ENCODE results near the gene GMDS. TPM values are rescaled to one million over a fixed set of nuclear protein-coding genes. Genes with fewer than 3 reads are reported as not detected.

Gene GMDS
- polyA plus RNA-seq, 1 of the 3 experiments (the other 2 are of a cell fraction), result 12.3 TPM

- no peak for TF ChIP-seq IRF3 (IDR thresholded peaks at IDR 0.05; ENCODE audit: low read depth, low read length)
- TF ChIP-seq FOXM1 (IDR thresholded peaks at IDR 0.05; ENCODE audit: low read depth), result no peak
- no peak for TF ChIP-seq GATA2 (CRISPR knock-in tag; IDR thresholded peaks at IDR 0.05)
- no peak for TF ChIP-seq TAF1 (IDR thresholded peaks at IDR 0.05; ENCODE audit: borderline replicate concordance, low read depth, low read length)
- TF ChIP-seq ELF1 (IDR thresholded peaks at IDR 0.05), result no peak
- TF ChIP-seq RCOR1 (IDR thresholded peaks at IDR 0.05; ENCODE audit: low read length), result no peak
- TF ChIP-seq RAD21 (IDR thresholded peaks at IDR 0.05; ENCODE audit: low read length), result peak; percentile 38
These were observed 632.5 kb downstream of the GMDS start (continued) for GRCh38 chr6:1612974-1613306.

- H3K9ac ChIP-seq, result peak overlapping the region; percentile 76
- 10% methylated on average over 10 of the region's 10 CpGs for WGBS (ENCODE audit: low lambda C conversion rate)
- peaks cover 0 to 2% of the 10 kb centered on the region in 2 experiments for H3K36me3 ChIP-seq (replicated peaks in 1 of 2; ENCODE audit: control insufficient read depth in 1 of 2, insufficient read depth in 2 of 2, low read length in 1 of 2)
- peaks cover 45% of the 10 kb centered on the region for H3K79me2 ChIP-seq (ENCODE audit: insufficient read depth)
- H2AFZ ChIP-seq (ENCODE audit: low read depth), result peak overlapping the region; percentile 56; the same call in 1 of the 2 replicates
- H3K27me3 ChIP-seq (ENCODE audit: insufficient read depth), result no peaks in the 10 kb centered on the region
- POLR2A ChIA-PET, result no interaction called here
- H3K9me3 ChIP-seq, result no peaks in the 10 kb centered on the region
- H3K4me2 ChIP-seq, result peak overlapping the region; percentile 95
- CTCF ChIA-PET, result interaction anchor here (0.6 to 3.1 kb wide), 14 partner anchors 16 to 1022 kb away, joined by 3 to 22 read pairs (median 3); no protein-coding TSS in a partner anchor
- no peak for DNase-seq
- H3K4me1 ChIP-seq (ENCODE audit: control insufficient read depth in 1 of 2, insufficient read depth in 2 of 2, low read depth in 1 of 2, low read length in 1 of 2), result peaks cover 0 to 8% of the 10 kb centered on the region in 2 experiments; a peak in 1 of 4 replicates
- peaks cover 15% of the 10 kb centered on the region for H3F3A ChIP-seq (replicated peaks; ENCODE audit: insufficient read depth)
- no peak for TF ChIP-seq PBX3 (IDR thresholded peaks at IDR 0.05)
- TF ChIP-seq CTCF (IDR thresholded peaks at IDR 0.05), result no peak
- no peak for TF ChIP-seq EZH2phosphoT487 (IDR thresholded peaks at IDR 0.05; ENCODE audit: borderline replicate concordance, low read depth)
- no peak for TF ChIP-seq MXI1 (IDR thresholded peaks at IDR 0.05; ENCODE audit: low read depth, low read length)
- no peak for TF ChIP-seq ZBTB33 (IDR thresholded peaks at IDR 0.05; ENCODE audit: borderline replicate concordance, low read depth)
- no peak for TF ChIP-seq NRF1 (IDR thresholded peaks at IDR 0.05; ENCODE audit: low read depth, low read length)
- TF ChIP-seq FOSL2 (IDR thresholded peaks at IDR 0.05; ENCODE audit: borderline replicate concordance, low read depth), result no peak
- TF ChIP-seq TAF1 (IDR thresholded peaks at IDR 0.05; ENCODE audit: borderline replicate concordance, low read depth, low read length), result no peak
- no peak for TF ChIP-seq USF2 (IDR thresholded peaks at IDR 0.05; ENCODE audit: borderline replicate concordance, low read depth, low read length)
- no peak for TF ChIP-seq ELF1 (IDR thresholded peaks at IDR 0.05)
- no peak for TF ChIP-seq MAX (IDR thresholded peaks at IDR 0.05; ENCODE audit: low read depth)
- no peak for TF ChIP-seq RXRA (IDR thresholded peaks at IDR 0.05; ENCODE audit: borderline replicate concordance, low read depth)
- TF ChIP-seq NFIC (IDR thresholded peaks at IDR 0.05; ENCODE audit: borderline replicate concordance), result no peak
- H3K27ac ChIP-seq (ENCODE audit: low read depth in 2 of 2, low read length in 1 of 2), result peak overlapping the region; percentile 67 to 71; a peak in 3 of 4 replicates
- H4K20me1 ChIP-seq (ENCODE audit: insufficient read depth), result peaks cover 22% of the 10 kb centered on the region; the same call in 1 of the 2 replicates
- no peaks in the 10 kb centered on the region for H3K9me2 ChIP-seq
- peak overlapping the region; percentile 70 to 90 for H3K4me3 ChIP-seq (ENCODE audit: low read depth in 2 of 2, low read length in 1 of 2)
These were observed 633.0 kb downstream of the GMDS start for GRCh38 chr6:1612299-1612973.

Measured in SK-N-SH (cell line).